ENCODE results near the gene PLCXD1.
"Not testable (repeated sequence)": the region's sequence is repeated elsewhere in the genome, so short reads cannot be mapped to it uniquely, and the experiment has no call there.

PLCXD1 gene

DNA sequence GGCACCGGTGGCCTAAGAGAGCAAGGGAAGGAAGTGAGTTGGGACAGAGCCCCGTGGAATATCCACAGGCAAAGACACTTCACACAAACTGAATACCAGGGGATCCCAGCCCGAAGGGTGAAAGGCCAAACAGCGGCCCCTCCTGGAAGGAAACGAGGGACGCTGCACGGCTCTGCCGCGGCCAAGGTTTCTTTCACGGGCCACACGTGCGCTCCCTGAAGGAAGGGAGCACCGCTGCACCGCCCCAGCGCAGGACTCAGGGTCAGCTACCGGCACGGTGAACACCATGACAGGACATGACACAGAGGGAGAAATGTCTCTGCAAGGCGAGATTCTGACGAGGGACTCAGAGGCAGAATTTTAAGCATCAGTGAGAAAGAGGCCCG lies 69.0 kb downstream of the PLCXD1 start:
- no peak for DNase-seq (ENCODE audit: low read depth)

GRCh38 chrX:350534-351323 lies 69.5 kb downstream of the PLCXD1 start:
- DNase-seq (ENCODE audit: low read depth) = no peak

DNA sequence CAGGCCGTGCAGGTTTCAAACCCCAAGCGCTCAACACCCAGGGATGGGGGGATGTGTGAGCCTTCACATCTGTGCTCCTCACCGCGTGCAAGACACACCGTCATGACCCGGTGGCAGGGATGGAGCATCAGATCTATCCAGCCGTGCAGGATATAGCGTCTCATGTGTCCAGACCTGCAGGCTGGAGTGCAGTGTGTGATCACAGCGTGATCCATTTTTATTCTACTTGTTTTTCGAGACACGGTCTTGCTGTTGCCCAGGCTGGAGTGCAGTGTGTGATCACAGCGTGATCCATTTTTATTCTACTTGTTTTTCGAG lies 70.1 kb downstream of the PLCXD1 start:
- not testable (repeated sequence) for DNase-seq (ENCODE audit: low read depth)

DNA sequence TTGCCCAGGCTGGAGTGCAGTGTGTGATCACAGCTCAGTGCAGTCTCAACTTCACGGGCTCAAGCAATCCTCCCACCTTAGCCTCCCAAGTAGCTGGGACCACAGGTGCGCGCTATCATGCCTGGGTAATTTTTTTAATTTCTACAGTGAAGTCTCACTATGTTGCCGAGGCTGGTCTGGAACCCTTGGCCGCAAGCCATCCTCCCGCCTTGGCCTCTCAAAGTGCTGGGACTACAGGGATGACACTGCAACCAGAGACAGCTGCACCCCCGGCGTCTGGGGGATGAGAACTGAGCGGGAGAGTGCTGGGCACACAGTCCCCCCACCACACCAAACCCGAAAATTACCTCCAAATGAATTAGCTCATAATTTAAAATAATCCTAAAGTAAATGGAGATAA lies 70.6 kb downstream of the PLCXD1 start:
- DNase-seq (ENCODE audit: low read depth) = no peak

DNA sequence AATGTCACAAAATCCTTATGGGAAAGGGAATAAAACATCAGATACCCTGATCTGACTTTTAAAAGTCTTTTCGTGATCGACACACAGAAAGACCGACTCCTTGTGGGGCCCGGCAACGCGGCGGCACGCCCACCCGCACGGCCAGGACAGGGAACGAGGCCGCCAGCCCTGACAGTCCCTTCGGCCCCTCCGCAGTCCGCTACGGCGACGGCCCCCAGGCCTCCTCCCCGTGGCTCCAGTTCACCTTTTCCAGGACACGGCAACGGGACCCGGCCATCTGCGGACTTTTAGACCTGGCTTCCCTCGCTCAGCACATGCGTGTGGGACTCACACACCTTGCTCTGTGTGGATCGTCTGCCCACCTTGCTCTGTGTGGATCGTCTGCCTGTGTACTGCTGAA lies 71.0 kb downstream of the PLCXD1 start:
- no peak for DNase-seq (ENCODE audit: low read depth)

- DNase-seq (ENCODE audit: low read depth) = no peak
Measured at GRCh38 chrX:352582-353314, 71.6 kb downstream of the PLCXD1 start.
